ENCODE measurements around the gene NBPF20.
"Not testable (repeated sequence)": the region's sequence is repeated elsewhere in the genome, so short reads cannot be mapped to it uniquely, and the experiment has no call there.

GRCh38 chr1:145407266-145407665 lies 18.1 kb downstream of the NBPF20 start:
- not testable (repeated sequence) for TF ChIP-seq POLR2A, TAF1 (IDR thresholded peaks at IDR 0.05; ENCODE audit: low read depth, low read length)

All from GM12891 (cell line).